Esophagus squamous epithelium (tissue), 5 donors: ENCODE data around the gene IRF2BPL. TPM values are rescaled to one million over a fixed set of nuclear protein-coding genes. Genes with fewer than 3 reads are reported as not detected.

ENCODE experiments used
- DNase-seq: peaks from one replicate; lab custom pipeline; 2025; lab: John Stamatoyannopoulos, UW
- H3K27ac ChIP-seq, 4 donors: fragments of 200-600 bp; sonication (generic); one replicate each; pipeline ENCODE4 v1.5.1; 2016 to 2019; ENCODE audit warnings: mild to moderate bottlenecking in 1 of 4
- H3K27me3 ChIP-seq, 4 donors: fragments of 200-600 bp; sonication (generic); 1 replicate in 3 of 4; 2 replicates in 1 of 4; pipeline versions ENCODE4 v1.5.1 to v1.6.0; 2017 to 2021; ENCODE audit warnings: antibody characterized with exemption in 1 of 4
- H3K36me3 ChIP-seq, 3 donors: fragments of 200-600 bp; sonication (generic); one replicate each; pipeline ENCODE4 v1.5.1; 2016 to 2019
- H3K4me1 ChIP-seq, 3 donors: fragments of 200-600 bp; sonication (generic); one replicate each; pipeline ENCODE4 v1.5.1; 2017 to 2019
- H3K4me3 ChIP-seq, 4 donors: fragments of 200-600 bp; sonication (generic); 1 replicate in 3 of 4; 2 replicates in 1 of 4; pipeline ENCODE4 v1.5.1; 2016 to 2019; ENCODE audit warnings: mild to moderate bottlenecking in 2 of 4, moderate library complexity in 1 of 4
- H3K9me3 ChIP-seq, 3 donors: fragments of 200-600 bp; sonication (generic); one replicate each; pipeline ENCODE4 v1.5.1; 2016 to 2019
- POLR2A ChIP-seq, 4 donors: fragments of 450-650 bp; IDR thresholded peaks; one replicate each; pipeline ENCODE4 v1.6.1; 2017; ENCODE audit warnings: antibody characterized with exemption in 4 of 4, mild to moderate bottlenecking in 4 of 4, moderate library complexity in 3 of 4
- WGBS, 2 donors: methylation state at CpG; one replicate each; pipeline ENCODE4 v1.1.5; 2018; 5-methylcytosine and 5-hydroxymethylcytosine counted together
- intact Hi-C: fragments of 100-400 bp; cut with DNase I; formaldehyde crosslinking; loops from one replicate; pipeline ENCODE4 v1.15.0; 2022
- total RNA-seq, 4 donors: library from RNA; depleted of rRNA; stranded (reverse); fragments of >200 nt; gene quantifications; one replicate each; pipeline ENCODE4 v1.1.0, GENCODE V29; 2016
- TF ChIP-seq, protein P1 (sequence below), 6 experiments: fragments of 450-650 bp in 4 of 6; fragments of 200-600 bp in 2 of 6; sonication (generic) in 2 of 6; IDR thresholded peaks; one replicate each; pipeline ENCODE4 v1.5.1; 2016 to 2019; ENCODE audit warnings: antibody characterized with exemption in 6 of 6, mild to moderate bottlenecking in 4 of 6, moderate library complexity in 4 of 6
- donor health status: DM: yes; HTN: yes; CAD: no.

The IRF2BPL gene
- total RNA-seq, 4 donors from 2014 or later = 15.8 to 28.8 (median 24.0) TPM

DNA sequence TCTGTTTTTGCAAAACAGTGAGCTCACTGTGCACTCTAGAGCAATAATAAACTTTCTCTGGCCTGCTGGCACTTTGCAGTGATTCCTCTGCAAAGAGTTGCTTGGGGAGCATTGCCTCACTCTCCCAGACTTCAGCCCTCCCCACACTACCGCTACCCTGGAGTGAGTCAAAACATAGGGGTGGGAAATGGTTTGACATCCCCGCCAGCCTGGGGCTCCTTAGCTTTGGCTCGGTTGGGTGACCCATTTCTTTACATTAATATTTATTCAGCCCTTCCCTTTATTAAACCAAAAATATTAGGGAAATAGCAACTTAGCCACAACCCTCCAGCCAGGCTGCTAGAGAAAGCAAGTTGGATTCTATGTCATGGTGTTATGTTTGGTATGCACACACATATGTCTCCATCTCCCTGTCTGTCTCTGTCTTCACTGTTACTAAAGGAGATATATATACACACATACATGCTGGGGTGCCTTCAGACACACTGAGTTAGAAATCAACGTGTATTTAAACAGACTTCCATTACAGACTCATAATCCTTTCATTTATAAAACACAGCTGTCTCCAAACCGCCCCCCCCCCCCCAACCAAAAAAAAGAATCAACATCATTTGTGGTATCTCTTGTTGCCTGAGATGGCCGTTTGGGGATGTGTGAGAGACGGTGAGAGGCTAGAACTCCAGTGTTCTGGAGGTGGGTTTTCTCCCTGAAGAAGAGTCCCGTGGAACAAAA lies 3.4 kb upstream of the IRF2BPL start:
- Histone ChIP-seq H3K36me3 (no peaks in the 10 kb centered on the region), H3K27me3 (no peaks in the 10 kb centered on the region), H3K4me1 (peaks cover 54 to 85% (median 69%) of the 10 kb centered on the region in 3 donors), H3K27ac (peak overlapping the region; percentile 99 to 100 (median 99)), H3K4me3 (peak overlapping the region in 2 of 4 donors; percentile 55 to 73), H3K9me3 (no peaks in the 10 kb centered on the region)
- no peak for DNase-seq
- intact Hi-C loops = loop anchor here (5.0 kb wide), 1 partner anchor 80 kb away; no protein-coding TSS in a partner anchor
- 15 to 19% methylated on average over 7 of the region's 8 CpGs for WGBS, 2 donors
- TF ChIP-seq, protein P1, sequence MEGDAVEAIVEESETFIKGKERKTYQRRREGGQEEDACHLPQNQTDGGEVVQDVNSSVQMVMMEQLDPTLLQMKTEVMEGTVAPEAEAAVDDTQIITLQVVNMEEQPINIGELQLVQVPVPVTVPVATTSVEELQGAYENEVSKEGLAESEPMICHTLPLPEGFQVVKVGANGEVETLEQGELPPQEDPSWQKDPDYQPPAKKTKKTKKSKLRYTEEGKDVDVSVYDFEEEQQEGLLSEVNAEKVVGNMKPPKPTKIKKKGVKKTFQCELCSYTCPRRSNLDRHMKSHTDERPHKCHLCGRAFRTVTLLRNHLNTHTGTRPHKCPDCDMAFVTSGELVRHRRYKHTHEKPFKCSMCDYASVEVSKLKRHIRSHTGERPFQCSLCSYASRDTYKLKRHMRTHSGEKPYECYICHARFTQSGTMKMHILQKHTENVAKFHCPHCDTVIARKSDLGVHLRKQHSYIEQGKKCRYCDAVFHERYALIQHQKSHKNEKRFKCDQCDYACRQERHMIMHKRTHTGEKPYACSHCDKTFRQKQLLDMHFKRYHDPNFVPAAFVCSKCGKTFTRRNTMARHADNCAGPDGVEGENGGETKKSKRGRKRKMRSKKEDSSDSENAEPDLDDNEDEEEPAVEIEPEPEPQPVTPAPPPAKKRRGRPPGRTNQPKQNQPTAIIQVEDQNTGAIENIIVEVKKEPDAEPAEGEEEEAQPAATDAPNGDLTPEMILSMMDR (IDR thresholded peaks at IDR 0.05) = no peak
- TF ChIP-seq POLR2A (IDR thresholded peaks at IDR 0.05) = peak in 1 of 4 donors; percentile 24

DNA sequence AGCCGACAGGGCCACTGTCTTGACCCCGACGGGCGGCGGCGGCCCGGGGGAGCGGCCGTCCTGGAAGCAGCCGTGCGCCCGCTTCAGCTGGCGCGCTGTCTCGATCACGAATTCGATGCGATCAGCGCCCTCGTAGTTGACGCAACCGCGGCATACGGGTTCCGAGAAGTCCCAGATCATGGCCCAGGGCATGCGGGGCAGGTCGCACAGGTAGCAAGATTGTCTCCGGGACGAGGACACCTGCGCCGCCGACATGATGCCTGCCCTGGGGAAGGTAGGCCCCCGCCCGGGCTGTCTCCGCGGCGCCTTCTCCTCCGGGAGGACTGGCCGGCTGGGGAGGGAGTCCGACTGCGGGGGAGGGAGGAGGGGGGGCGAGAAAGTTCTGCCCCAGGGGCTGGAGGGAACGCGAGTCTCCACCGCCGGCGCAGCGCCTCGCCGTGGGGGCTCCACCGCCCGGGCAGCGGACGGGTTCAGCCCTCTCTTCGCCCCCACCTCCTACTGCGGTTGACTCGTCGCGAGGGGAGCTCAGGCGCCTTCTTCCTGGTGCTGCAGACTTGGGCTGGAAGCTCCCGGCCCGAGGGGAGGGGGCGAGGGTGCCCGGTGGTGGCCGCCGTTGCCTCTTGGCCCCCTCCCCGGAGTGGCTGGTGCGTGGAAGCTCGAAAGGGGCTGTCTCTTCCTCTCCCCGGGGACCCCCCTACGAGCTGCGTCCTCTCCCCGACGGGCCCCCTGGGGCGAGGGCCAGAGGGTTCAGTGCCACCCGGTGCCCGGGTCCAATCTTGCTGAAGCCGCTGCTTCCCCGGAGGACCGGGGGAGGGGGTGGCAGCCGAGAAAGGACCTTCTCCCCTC lies 747 bp downstream of the IRF2BPL start:
- Histone ChIP-seq H3K27ac (peak overlapping the region; percentile 99 to 100 (median 99)), H3K4me1 (peaks cover 62 to 85% (median 65%) of the 10 kb centered on the region in 3 donors), H3K9me3 (no peaks in the 10 kb centered on the region), H3K27me3 (no peaks in the 10 kb centered on the region), H3K36me3 (peaks cover 0 to 9% (median 5%) of the 10 kb centered on the region in 3 donors), H3K4me3 (peak overlapping the region; percentile 78 to 93 (median 82))
- 0 to 20% methylated on average over 3 to 16 of the region's 81 CpGs for WGBS, 2 donors
- DNase-seq = no peak
- intact Hi-C loops = loop anchor here (5.0 kb wide), 1 partner anchor 110 kb away; no protein-coding TSS in a partner anchor
- TF ChIP-seq, protein P1 (IDR thresholded peaks at IDR 0.05) = no peak
- TF ChIP-seq POLR2A (IDR thresholded peaks at IDR 0.05) = peak in 2 of 4 donors; percentile 34 to 38

DNA sequence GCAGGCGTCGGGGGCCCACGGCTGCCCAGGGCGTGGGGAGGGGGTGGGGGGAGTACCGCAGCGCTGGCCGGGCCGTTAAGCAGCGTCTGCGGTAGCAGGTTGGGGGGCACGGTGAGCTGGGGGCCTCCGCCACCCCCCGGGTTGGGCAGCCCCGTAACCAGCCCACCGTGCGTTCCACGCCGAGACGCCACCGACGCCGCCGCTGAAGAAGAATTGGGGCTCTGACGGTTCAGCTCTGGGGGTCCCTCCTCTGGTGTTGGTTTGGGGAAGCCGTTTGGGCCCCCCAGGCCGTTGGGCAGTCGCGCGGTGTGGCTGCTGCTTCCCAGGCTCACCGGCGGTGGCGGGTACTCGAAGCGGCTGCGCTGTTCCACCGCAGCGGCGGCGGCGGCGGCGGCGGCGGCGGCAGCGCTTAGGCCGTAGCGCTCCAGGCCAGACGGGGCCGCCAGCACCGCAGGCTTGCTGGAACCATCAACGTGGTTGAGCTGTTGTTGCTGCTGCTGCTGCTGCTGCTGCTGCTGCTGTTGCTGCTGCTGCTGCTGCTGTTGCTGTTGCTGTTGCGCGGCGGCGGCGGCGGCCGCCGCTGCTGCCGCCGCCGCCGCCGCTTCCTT lies 1.5 kb downstream of the IRF2BPL start:
- DNase-seq = no peak
- H3K27ac ChIP-seq = peak overlapping the region; percentile 99 to 100 (median 99)
- H3K4me3 ChIP-seq = peak overlapping the region; percentile 78 to 93 (median 82)
- H3K4me1 ChIP-seq = peaks cover 60 to 85% (median 65%) of the 10 kb centered on the region in 3 donors
- TF ChIP-seq, protein P1 (IDR thresholded peaks at IDR 0.05) = peak in 1 of 6 experiments; percentile 33
- TF ChIP-seq POLR2A (IDR thresholded peaks at IDR 0.05) = peak in 1 of 4 donors; percentile 14
- no peaks in the 10 kb centered on the region for H3K27me3 ChIP-seq
- H3K36me3 ChIP-seq = peaks cover 0 to 9% (median 5%) of the 10 kb centered on the region in 3 donors
- 0% methylated on average over 3 of the region's 65 CpGs; no CpG with 5 or more reads in 1 of the 2 donors for WGBS, 2 donors
- H3K9me3 ChIP-seq = no peaks in the 10 kb centered on the region
- intact Hi-C loops = loop anchor here (5.0 kb wide), 1 partner anchor 110 kb away; no protein-coding TSS in a partner anchor

DNA sequence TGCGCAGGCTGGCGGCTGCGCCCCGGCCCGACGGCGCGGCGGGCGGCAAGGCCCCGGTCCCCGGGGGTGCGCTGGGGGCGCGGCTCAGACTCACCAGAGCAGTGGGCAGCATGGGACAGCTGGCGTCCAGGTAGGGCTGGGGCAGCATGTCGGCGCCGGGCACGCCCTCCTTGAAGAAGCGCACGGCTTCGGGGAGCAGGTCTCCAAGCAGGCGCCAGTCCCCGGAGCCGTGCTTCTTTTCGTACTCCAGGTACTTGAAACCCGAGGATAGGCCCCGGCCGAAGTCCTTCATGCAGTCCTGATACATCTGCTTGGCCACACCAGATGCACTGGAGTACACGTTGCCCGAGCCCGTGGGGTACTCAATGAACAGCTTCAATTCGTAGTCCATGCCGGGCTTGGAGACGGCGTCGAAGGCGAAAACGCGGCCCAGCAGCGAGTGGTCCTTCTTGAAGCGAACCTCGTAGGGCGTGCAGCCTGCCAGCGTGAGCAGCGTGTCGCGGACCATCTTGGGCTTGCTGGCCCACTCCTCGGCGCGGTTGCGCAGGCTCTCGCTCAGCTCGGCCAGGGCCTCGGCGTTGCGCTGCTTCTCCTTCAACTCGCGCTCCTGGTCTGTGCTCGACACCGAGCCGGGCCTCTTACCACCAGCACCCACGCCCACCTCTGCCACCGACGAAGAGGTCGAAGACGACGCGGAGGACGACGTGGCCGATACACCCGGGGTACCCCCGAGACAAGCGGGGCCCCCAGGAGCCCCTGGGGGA lies 2.2 kb downstream of the IRF2BPL start:
- intact Hi-C loops = loop anchor here (5.0 kb wide), 1 partner anchor 109 kb away; no protein-coding TSS in a partner anchor

More for the DNA sequence above, 2.2 kb downstream of the IRF2BPL start:
- Histone ChIP-seq H3K27ac (peak overlapping the region; percentile 99 to 100 (median 99)), H3K36me3 (peaks cover 0 to 9% (median 5%) of the 10 kb centered on the region in 3 donors), H3K9me3 (no peaks in the 10 kb centered on the region), H3K4me1 (peaks cover 57 to 85% (median 59%) of the 10 kb centered on the region in 3 donors), H3K4me3 (peak overlapping the region; percentile 78 to 93 (median 82)), H3K27me3 (no peaks in the 10 kb centered on the region)
- WGBS, 2 donors = 3 to 26% methylated on average over 13 to 23 of the region's 76 CpGs
- TF ChIP-seq, protein P1 (IDR thresholded peaks at IDR 0.05) = no peak
- TF ChIP-seq POLR2A (IDR thresholded peaks at IDR 0.05) = peak in 1 of 4 donors; percentile 17
- no peak for DNase-seq
